GM23338 (cell line): Measurements from ENCODE around the gene MVB12B. TPM values are rescaled to one million over a fixed set of nuclear protein-coding genes. Genes with fewer than 3 reads are reported as not detected.

ENCODE experiments used
- ATAC-seq: fragments of 200-7000 bp; cut with Tn5 transposase; 3 replicates; pipeline ENCODE4 v1.9.1; 2020
- DNase-seq: peaks from one replicate; pipeline ENCODE4 v3.0.0-alpha.2; 2015; ENCODE audit warnings: low spot score
- H2AFZ ChIP-seq: fragments of 200-600 bp; sonication (generic); 2 replicates; pipeline ENCODE4 v1.8.0; 2016; ENCODE audit warnings: antibody characterized with exemption, mild to moderate bottlenecking, moderate library complexity
- H3F3A ChIP-seq: fragments of 200-600 bp; sonication (generic); replicated peaks from 2 replicates; pipeline ENCODE4 v1.8.0; 2017; ENCODE audit warnings: antibody characterized with exemption, mixed run types, low read depth
- H3K27ac ChIP-seq: fragments of 200-600 bp; sonication (generic); 2 replicates; pipeline ENCODE4 v1.6.1; 2016; ENCODE audit warnings: low read depth
- H3K27me3 ChIP-seq: fragments of 200-600 bp; sonication (generic); 2 replicates; pipeline ENCODE4 v1.8.0; 2016; ENCODE audit warnings: mild to moderate bottlenecking, mixed run types, moderate library complexity; ENCODE audit not compliant: insufficient read depth
- H3K36me3 ChIP-seq: fragments of 200-600 bp; sonication (generic); 2 replicates; pipeline ENCODE4 v1.8.0; 2016; ENCODE audit warnings: mild to moderate bottlenecking; ENCODE audit not compliant: insufficient read depth
- H3K4me1 ChIP-seq: fragments of 200-600 bp; sonication (generic); 2 replicates; pipeline ENCODE4 v1.8.0; 2016; ENCODE audit warnings: mild to moderate bottlenecking, moderate library complexity; ENCODE audit not compliant: insufficient read depth
- H3K4me2 ChIP-seq: fragments of 200-600 bp; sonication (generic); 2 replicates; pipeline ENCODE4 v1.7.1; 2017; ENCODE audit warnings: mixed run types
- H3K4me3 ChIP-seq: fragments of 200-600 bp; sonication (generic); 2 replicates; pipeline ENCODE4 v1.6.1; 2016; ENCODE audit warnings: mixed run types
- H3K79me2 ChIP-seq: fragments of 200-600 bp; sonication (generic); replicated peaks from 2 replicates; pipeline ENCODE4 v1.8.0; 2017; ENCODE audit warnings: mild to moderate bottlenecking; ENCODE audit not compliant: insufficient read depth
- H3K9me2 ChIP-seq: fragments of 200-600 bp; sonication (generic); 2 replicates; pipeline ENCODE4 v1.8.0; 2017; ENCODE audit not compliant: insufficient read depth
- H4K20me1 ChIP-seq: fragments of 200-600 bp; sonication (generic); replicated peaks from 2 replicates; pipeline ENCODE4 v1.8.0; 2017; ENCODE audit warnings: mild to moderate bottlenecking; ENCODE audit not compliant: insufficient read depth
- H3K27ac Mint-ChIP-seq: 2 replicates; pipeline ENCODE4 v1.8.0; 2020; ENCODE audit warnings: inconsistent platforms, mild to moderate bottlenecking, moderate library complexity, mixed read lengths
- H3K27me3 Mint-ChIP-seq: 3 replicates; pipeline ENCODE4 v1.8.0; 2022; ENCODE audit warnings: low read depth, mild to moderate bottlenecking, moderate library complexity, mixed read lengths, inconsistent platforms; ENCODE audit not compliant: insufficient read depth, poor library complexity
- H3K36me3 Mint-ChIP-seq: 3 replicates; pipeline ENCODE4 v1.8.0; 2021; ENCODE audit warnings: low read depth, mild to moderate bottlenecking, inconsistent platforms, moderate library complexity, mixed read lengths
- H3K4me1 Mint-ChIP-seq: 3 replicates; pipeline ENCODE4 v1.8.0; 2020; ENCODE audit warnings: mild to moderate bottlenecking, inconsistent platforms, mixed read lengths
- H3K4me3 Mint-ChIP-seq: 3 replicates; pipeline ENCODE4 v1.8.0; 2021; ENCODE audit warnings: moderate library complexity, mild to moderate bottlenecking, inconsistent platforms, mixed read lengths
- H3K9me3 Mint-ChIP-seq: 3 replicates; pipeline ENCODE4 v1.8.0; 2020; ENCODE audit warnings: moderate library complexity, mild to moderate bottlenecking, inconsistent platforms, mixed read lengths
- CREB1 ChIP-seq: fragments of 250-450 bp; sonication (Bioruptor Pico); IDR thresholded peaks from 2 replicates; pipeline ENCODE4 v1.5.0; 2020; ENCODE audit warnings: low read depth, mild to moderate bottlenecking, moderate library complexity
- EZH2 ChIP-seq: fragments of 200-600 bp; sonication (generic); IDR thresholded peaks from one replicate; pipeline ENCODE4 v1.8.0; 2017; ENCODE audit warnings: antibody characterized with exemption, mild to moderate bottlenecking, low read depth; ENCODE audit not compliant: unreplicated experiment
- NANOG ChIP-seq: IDR thresholded peaks from 2 replicates; pipeline ENCODE4 v1.6.1; 2016; ENCODE audit warnings: antibody characterized with exemption, borderline replicate concordance
- STAT1 ChIP-seq: IDR thresholded peaks from one replicate; pipeline ENCODE4 v1.6.1; 2016; ENCODE audit warnings: antibody characterized with exemption; ENCODE audit not compliant: unreplicated experiment
- ZNF114 ChIP-seq: fragments of 250-450 bp; sonication (Bioruptor Pico); IDR thresholded peaks from 2 replicates; pipeline ENCODE4 v1.5.0; 2020; ENCODE audit warnings: mild to moderate bottlenecking, moderate library complexity
- ZNF331 ChIP-seq: fragments of 250-450 bp; sonication (Bioruptor Pico); IDR thresholded peaks from 2 replicates; pipeline ENCODE4 v1.5.0; 2020; ENCODE audit warnings: low read depth, mild to moderate bottlenecking, moderate library complexity
- polyA plus RNA-seq: library from polyadenylated mRNA; unstranded; fragments of >200 nt; fragmentation: Nextera tagmentation; extraction: Ambion mirVana; gene quantifications from 2 replicates; pipeline ENCODE4 v1.2.1, GENCODE V29; 2016
- total RNA-seq: library from RNA; depleted of rRNA; stranded (reverse); fragments of >200 nt; shearing (Covaris generic); gene quantifications from 2 replicates; pipeline ENCODE4 v1.2.3, GENCODE V29; 2014
- TF ChIP-seq, protein P1 (sequence below): fragments of 250-450 bp; sonication (Bioruptor Pico); IDR thresholded peaks from 2 replicates; pipeline ENCODE4 v1.5.0; 2020; ENCODE audit warnings: mild to moderate bottlenecking, moderate library complexity
- TF ChIP-seq, protein P2 (sequence below), 2 experiments: fragments of 200-600 bp in 1 of 2; sonication (generic) in 1 of 2; conservative IDR thresholded peaks; 2 replicates each; pipeline versions ENCODE4 v1.5.1 to v1.6.1; 2016 to 2017; ENCODE audit warnings: antibody characterized with exemption in 2 of 2, low read depth in 2 of 2, mild to moderate bottlenecking in 2 of 2, moderate library complexity in 1 of 2

The MVB12B gene
- total and polyA plus RNA-seq, 2 experiments from 2014 or later: 1.9 to 6.6 TPM

DNA sequence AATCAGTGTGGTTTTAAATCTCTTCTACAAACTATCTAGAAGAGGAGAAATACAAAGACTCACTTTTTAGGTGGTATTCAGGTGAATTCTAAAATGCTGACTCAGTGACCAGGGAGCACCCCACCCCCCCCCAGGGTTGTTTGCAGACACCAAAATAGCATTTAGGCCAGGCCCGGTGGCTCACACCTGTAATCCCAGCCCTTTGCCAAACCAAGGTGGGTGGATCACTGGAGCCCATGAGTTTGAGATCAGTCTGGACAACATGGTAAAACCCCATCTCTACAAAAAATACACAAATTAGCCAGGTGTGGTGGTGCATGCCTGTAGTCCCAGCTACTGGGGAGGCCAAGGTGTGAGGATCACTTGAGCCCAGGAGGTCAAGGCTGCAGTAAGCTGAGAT is 168.1 kb downstream of the MVB12B start (continued):
- TF ChIP-seq, protein P1, sequence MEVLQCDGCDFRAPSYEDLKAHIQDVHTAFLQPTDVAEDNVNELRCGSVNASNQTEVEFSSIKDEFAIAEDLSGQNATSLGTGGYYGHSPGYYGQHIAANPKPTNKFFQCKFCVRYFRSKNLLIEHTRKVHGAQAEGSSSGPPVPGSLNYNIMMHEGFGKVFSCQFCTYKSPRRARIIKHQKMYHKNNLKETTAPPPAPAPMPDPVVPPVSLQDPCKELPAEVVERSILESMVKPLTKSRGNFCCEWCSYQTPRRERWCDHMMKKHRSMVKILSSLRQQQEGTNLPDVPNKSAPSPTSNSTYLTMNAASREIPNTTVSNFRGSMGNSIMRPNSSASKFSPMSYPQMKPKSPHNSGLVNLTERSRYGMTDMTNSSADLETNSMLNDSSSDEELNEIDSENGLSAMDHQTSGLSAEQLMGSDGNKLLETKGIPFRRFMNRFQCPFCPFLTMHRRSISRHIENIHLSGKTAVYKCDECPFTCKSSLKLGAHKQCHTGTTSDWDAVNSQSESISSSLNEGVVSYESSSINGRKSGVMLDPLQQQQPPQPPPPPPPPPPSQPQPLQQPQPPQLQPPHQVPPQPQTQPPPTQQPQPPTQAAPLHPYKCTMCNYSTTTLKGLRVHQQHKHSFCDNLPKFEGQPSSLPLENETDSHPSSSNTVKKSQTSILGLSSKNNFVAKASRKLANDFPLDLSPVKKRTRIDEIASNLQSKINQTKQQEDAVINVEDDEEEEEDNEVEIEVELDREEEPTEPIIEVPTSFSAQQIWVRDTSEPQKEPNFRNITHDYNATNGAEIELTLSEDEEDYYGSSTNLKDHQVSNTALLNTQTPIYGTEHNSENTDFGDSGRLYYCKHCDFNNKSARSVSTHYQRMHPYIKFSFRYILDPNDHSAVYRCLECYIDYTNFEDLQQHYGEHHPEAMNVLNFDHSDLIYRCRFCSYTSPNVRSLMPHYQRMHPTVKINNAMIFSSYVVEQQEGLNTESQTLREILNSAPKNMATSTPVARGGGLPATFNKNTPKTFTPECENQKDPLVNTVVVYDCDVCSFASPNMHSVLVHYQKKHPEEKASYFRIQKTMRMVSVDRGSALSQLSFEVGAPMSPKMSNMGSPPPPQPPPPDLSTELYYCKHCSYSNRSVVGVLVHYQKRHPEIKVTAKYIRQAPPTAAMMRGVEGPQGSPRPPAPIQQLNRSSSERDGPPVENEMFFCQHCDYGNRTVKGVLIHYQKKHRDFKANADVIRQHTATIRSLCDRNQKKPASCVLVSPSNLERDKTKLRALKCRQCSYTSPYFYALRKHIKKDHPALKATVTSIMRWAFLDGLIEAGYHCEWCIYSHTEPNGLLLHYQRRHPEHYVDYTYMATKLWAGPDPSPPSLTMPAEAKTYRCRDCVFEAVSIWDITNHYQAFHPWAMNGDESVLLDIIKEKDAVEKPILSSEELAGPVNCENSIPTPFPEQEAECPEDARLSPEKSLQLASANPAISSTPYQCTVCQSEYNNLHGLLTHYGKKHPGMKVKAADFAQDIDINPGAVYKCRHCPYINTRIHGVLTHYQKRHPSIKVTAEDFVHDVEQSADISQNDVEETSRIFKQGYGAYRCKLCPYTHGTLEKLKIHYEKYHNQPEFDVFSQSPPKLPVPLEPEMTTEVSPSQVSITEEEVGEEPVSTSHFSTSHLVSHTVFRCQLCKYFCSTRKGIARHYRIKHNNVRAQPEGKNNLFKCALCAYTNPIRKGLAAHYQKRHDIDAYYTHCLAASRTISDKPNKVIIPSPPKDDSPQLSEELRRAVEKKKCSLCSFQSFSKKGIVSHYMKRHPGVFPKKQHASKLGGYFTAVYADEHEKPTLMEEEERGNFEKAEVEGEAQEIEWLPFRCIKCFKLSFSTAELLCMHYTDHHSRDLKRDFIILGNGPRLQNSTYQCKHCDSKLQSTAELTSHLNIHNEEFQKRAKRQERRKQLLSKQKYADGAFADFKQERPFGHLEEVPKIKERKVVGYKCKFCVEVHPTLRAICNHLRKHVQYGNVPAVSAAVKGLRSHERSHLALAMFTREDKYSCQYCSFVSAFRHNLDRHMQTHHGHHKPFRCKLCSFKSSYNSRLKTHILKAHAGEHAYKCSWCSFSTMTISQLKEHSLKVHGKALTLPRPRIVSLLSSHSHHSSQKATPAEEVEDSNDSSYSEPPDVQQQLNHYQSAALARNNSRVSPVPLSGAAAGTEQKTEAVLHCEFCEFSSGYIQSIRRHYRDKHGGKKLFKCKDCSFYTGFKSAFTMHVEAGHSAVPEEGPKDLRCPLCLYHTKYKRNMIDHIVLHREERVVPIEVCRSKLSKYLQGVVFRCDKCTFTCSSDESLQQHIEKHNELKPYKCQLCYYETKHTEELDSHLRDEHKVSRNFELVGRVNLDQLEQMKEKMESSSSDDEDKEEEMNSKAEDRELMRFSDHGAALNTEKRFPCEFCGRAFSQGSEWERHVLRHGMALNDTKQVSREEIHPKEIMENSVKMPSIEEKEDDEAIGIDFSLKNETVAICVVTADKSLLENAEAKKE: no peak
- no peak for TF ChIP-seq ZNF114 (CRISPR knock-in tag)
- no peak for TF ChIP-seq ZNF331
- no peak for TF ChIP-seq CREB1 (CRISPR knock-in tag)

DNA sequence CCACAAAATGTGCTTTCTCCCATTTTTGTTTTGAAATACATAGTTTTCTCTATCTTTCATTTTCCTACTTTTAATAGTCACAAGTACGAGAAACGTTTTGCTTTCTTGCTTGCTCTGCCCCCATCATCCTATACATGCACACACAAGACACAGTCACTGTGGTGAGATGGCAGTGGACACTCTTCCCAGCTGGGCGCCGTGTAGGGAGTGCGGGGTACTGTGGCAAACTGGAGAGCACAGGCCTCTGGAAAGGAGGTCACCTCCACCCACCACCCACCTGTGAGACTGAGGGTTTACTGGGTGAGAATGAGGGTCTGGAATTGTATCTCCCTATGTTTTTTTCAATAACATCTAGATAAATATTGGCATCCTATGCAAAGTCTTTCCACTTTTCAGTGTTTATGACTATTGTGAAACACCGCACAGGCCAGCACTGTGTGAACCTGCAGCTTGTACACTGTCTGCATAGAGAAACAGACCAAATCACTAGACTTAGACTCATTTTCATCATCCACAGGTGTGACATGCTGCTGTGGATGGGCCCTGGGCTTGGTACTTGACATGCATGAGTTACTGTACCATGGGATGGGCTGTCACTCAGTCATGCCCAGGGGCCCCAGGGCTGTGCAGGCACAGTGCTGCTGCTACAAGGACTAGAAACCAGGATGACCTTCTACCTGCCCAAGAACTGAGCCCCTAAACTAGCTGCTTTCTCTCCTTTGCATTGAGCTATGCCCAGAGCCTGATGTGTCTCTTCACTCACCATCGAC is 169.0 kb downstream of the MVB12B start:
- no peak overlapping the region for H3K4me2 ChIP-seq
- H3K4me1 ChIP-seq: peaks cover 8% of the 10 kb centered on the region
- no peaks in the 10 kb centered on the region for H3K9me3 Mint-ChIP-seq
- H3K27me3 ChIP-seq: peaks cover 14% of the 10 kb centered on the region
- H3K4me3 ChIP-seq: no peak overlapping the region
- no peaks in the 10 kb centered on the region for H3K36me3 ChIP-seq
- no peak overlapping the region for H2AFZ ChIP-seq
- H3K4me3 Mint-ChIP-seq: no peak overlapping the region
- no peak for ATAC-seq
- no peak for DNase-seq
- H3K9me2 ChIP-seq: no peaks in the 10 kb centered on the region
- H3K27ac ChIP-seq: no peak overlapping the region
- H3K27me3 Mint-ChIP-seq: peaks cover 13% of the 10 kb centered on the region
- H3K36me3 Mint-ChIP-seq: no peaks in the 10 kb centered on the region
- H3K27ac Mint-ChIP-seq: no peak overlapping the region
- H3K79me2 ChIP-seq: no peaks in the 10 kb centered on the region
- H3K4me1 Mint-ChIP-seq: peaks cover 19% of the 10 kb centered on the region
- H3F3A ChIP-seq: 0 out of 2 replicates have a peak, but pooled peaks cover 4% of the 10 kb centered on the region
- H4K20me1 ChIP-seq: no peaks in the 10 kb centered on the region
- TF ChIP-seq, protein P2, sequence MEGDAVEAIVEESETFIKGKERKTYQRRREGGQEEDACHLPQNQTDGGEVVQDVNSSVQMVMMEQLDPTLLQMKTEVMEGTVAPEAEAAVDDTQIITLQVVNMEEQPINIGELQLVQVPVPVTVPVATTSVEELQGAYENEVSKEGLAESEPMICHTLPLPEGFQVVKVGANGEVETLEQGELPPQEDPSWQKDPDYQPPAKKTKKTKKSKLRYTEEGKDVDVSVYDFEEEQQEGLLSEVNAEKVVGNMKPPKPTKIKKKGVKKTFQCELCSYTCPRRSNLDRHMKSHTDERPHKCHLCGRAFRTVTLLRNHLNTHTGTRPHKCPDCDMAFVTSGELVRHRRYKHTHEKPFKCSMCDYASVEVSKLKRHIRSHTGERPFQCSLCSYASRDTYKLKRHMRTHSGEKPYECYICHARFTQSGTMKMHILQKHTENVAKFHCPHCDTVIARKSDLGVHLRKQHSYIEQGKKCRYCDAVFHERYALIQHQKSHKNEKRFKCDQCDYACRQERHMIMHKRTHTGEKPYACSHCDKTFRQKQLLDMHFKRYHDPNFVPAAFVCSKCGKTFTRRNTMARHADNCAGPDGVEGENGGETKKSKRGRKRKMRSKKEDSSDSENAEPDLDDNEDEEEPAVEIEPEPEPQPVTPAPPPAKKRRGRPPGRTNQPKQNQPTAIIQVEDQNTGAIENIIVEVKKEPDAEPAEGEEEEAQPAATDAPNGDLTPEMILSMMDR (conservative IDR thresholded peaks at IDR 0.05; ENCODE audit: low read depth in 2 of 2): no peak
- no peak for TF ChIP-seq NANOG
- TF ChIP-seq EZH2: no peak
- TF ChIP-seq STAT1: no peak
